ENCODE data around the gene FAM161B. TPM values are rescaled to one million over a fixed set of nuclear protein-coding genes. Genes with fewer than 3 reads are reported as not detected.
A peak's percentile ranks its signal among the peaks of the same experiment; 100 is the strongest.
"Not testable (repeated sequence)": the region's sequence is repeated elsewhere in the genome, so short reads cannot be mapped to it uniquely, and the experiment has no call there.

The FAM161B gene
- total RNA-seq, 1 experiment from 2014 or later: 4.0 TPM

DNA sequence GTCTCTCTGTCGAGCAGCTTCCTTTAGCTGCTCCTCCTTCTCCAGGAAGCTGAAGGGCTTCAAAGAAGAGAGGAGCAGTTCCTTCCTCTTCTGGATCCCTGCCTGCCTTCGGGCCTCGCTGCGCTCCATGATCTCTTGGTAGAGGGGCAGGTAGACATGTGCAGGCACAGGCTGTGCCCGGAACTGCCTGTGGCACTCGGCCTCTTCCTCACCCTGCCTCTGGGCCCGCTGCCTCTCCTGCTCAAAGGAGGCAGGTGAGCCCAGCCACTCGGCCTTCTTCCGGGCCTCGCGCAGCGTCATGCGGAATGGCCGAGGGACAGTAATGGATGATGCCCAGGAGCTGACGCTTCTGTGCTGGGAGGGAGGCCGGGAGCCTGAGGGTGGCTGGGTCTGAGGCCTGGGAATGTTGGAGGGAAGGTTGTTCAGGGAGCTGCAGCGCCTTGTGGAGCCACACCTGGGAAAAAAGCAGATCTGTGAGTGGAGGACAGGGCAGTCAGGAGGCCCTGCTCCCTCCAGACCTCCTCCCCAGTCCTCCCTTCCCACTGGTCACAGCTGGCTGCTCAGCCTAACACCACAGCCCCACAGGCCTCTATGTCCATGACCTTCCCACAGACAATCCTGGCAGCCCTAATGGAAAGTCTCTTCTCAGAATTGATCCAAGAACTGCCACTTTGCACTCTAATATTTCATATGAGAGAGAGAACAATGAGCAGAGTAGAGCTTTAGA is 5.3 kb downstream of the FAM161B start:
- DNase-seq (ENCODE audit: low read depth): no peak

DNA sequence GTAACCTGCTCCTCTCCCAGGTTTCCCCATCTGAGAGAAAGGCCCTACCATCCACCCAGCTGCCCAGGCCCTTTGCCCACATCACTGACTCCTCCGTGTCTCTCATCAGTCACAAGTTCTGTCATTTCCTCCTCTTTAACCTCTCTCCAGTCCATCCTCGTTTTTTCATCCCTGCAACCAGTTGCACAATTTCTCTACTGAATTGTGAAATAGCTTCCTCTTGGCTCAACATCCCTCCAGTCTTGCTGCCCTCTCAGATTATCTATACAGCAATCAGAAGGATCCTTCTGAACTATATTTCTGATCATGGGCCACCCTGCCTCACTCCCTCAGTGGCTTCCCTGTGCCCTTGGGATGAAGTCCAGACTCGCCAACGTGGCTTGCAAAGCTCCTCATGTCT is 6.8 kb downstream of the FAM161B start:
- DNase-seq (ENCODE audit: low read depth): peak; percentile 52

GRCh38 chr14:73942180-73942579 is 7.7 kb downstream of the FAM161B start:
- no peak for DNase-seq (ENCODE audit: low read depth)

GRCh38 chr14:73937012-73937411 is 12.9 kb downstream of the FAM161B start:
- no peak for DNase-seq (ENCODE audit: low read depth)

- DNase-seq (ENCODE audit: low read depth): no peak
Measured at GRCh38 chr14:73936548-73936947, 13.3 kb downstream of the FAM161B start.

DNA sequence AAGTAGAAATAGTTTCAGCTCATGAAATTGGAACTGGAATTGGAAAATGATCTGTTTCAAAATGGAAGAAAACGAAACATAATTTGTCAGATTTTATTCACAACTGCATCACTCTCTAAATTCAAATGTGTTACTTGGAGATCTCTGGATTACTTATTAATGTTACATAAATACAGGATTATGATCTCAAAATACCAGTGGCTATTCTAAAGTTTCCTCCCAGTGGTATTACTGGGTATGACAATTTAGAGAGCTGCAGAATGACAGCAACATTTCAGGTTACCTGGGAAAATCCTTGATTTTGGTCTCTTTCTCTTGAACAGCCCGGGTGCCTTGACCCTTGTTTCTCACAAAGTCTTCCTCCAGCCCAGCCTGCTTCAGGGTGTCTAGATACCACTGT is 14.2 kb downstream of the FAM161B start:
- peak; percentile 22 for DNase-seq (ENCODE audit: low read depth)

- peak; percentile 8 for DNase-seq (ENCODE audit: low read depth)
Measured at GRCh38 chr14:73924337-73924736, 25.6 kb downstream of the FAM161B start.

- DNase-seq (ENCODE audit: low read depth): not testable (repeated sequence)
Measured at GRCh38 chr14:73919457-73919856, 30.4 kb downstream of the FAM161B start.

DNA sequence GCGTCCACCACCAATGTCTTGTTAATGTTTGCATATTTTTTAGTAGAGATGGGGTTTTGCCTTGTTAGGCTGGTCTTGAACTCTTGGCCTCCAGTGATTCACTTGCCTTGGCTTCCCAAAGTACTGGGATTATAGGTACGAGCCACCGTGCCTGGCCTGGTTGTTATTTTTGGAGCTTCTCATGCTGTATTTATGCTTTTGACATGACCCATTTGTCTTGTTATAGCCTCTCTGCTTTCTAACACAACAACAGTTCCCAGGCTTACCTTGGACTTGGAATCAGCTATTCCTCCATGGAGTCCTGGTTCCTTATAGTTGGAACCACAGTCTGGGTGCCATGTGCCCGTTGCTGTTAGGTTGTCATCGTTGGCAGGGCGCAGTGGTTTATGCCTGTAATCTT is 33.6 kb downstream of the FAM161B start:
- DNase-seq (ENCODE audit: low read depth): no peak

DNA sequence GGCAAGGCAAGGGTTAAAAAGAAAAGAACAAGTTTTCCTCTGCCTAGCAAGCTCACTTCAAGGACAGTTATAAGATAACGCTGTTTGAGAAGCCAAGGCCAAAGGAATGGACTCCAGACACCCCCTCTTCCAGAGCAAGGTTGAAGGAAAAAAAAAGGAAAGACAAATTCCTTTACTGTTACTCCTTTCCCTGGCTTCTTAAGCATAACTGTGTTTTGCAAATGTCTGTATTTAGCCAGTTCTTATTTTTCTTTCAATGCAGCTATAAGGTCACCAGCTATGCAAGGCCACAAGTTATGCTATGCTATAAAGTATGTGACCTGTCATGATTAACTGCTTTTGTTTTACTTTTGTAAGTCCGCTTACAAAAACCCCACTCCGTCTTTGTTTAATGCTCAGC is 36.6 kb downstream of the FAM161B start:
- no peak for DNase-seq (ENCODE audit: low read depth)

GRCh38 chr14:73909681-73910080 is 40.2 kb downstream of the FAM161B start:
- DNase-seq (ENCODE audit: low read depth): no peak

DNA sequence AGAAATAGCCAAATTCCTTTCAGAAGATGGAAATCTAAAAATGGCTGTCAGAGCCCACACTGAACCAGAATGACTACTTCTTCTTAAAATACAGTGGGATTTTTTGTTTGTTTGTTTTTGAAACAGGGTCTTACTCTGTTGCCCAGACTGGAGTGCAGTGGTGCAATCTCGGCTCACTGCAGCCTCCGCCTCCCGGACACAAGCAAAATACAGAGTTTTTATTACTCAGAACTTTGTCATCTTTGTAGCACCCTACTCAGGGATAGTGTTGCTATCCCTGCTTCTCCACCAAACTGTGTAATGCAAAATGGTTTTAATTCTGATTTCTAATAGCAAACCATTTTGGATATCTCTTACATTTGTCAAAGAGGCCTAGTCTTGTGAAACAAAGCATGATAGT is 46.9 kb downstream of the FAM161B start:
- DNase-seq (ENCODE audit: low read depth): no peak

GRCh38 chr14:73896521-73896920 is 53.4 kb downstream of the FAM161B start:
- DNase-seq (ENCODE audit: low read depth): no peak

- no peak for DNase-seq (ENCODE audit: low read depth)
Measured at GRCh38 chr14:73895939-73896338, 54.0 kb downstream of the FAM161B start.

DNA sequence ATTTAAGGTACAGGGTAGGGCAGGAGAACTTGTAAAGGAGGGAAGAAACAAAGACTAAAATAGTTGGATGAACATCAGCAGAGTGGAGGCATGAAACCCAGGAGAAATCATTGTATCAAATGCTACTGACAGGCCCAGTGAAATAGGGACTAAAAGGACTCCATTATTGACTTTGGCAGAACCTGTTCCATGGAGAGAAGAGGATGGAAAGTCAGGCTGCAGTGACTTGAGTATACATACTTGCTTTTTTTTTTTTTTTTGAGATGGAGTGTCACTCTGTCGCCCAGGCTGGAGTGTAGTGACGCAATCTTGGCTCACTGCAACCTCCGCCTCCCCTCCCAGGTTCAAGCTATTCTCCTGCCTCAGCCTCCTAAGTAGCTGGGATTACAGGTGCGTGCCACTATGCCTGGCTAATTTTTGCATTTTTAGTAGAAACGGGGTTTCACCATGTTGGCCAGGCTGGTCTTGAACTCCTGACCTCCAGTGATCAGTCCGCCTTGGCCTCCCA is 55.7 kb downstream of the FAM161B start:
- not testable (repeated sequence) for DNase-seq (ENCODE audit: low read depth)

GRCh38 chr14:73889376-73889775 is 60.5 kb downstream of the FAM161B start:
- DNase-seq (ENCODE audit: low read depth): no peak

DNA sequence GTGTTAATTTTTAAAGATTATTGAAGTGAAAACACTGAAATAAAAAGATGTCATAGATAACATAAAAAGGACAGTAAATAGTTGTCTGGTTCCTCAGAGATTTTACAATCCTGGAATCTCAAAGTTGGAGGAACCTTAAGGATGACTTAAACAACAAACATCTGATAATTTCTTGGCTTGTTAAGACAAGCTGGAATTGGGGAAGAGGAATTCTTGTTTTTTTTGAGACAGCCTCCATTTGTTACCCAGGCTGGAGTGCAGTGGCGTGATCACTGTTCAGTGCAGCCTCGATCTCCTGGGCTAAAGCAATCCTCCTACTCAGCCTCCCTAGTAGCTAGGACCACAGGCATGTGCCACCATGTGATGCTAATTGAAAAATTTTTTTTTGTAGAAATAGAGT is 60.9 kb downstream of the FAM161B start:
- DNase-seq (ENCODE audit: low read depth): no peak

DNA sequence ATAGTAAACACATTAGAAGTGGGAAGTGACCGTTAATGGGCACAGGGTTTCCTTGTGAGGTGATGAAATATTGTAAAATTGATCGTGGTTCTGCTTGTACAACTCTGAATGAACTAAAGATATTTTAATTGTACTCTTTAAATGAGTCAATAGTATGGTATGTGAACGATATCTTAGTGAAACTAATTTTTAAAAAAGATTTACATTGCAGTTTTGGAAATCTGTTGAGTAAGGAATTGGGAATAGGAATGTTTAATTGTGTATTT is 61.5 kb downstream of the FAM161B start:
- no peak for DNase-seq (ENCODE audit: low read depth)

DNA sequence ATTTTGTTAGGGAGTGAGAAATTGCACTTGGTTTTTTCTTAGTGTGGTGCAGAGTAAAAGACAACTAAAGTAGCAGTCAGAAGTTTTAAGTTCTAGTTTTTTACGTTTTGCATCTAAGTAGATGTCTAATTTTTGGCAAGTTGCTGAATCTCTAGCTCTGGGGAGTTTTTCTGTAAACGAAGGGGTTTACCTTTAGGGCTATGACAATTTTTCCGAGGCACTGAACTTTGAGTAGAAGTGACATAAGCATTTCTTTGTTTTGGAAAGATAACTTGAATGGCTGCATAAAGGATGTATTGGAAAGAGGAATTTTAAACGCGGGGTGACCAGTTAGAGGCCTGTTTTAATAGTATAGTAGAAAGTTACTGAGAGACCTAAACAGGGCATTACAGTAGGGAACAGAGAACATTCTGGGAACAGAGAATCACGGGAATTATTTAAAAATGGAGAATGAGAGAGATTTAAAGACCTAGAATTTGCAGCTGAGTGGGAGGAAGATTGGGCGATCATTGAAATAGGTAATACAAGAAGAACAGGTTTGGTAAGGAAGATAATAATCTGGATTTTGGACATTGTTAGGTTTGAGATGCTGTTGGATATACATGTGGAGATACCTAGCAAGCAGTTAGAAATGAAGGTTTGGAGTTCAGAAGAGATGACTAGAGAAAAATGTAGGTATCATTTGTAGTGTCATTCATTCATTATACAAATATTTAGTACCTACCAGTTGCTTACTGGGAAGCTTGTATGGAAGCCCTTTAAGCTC is 62.0 kb downstream of the FAM161B start:
- DNase-seq (ENCODE audit: low read depth): no peak

- DNase-seq (ENCODE audit: low read depth): no peak
Measured at GRCh38 chr14:73887318-73887616, 62.6 kb downstream of the FAM161B start.

DNA sequence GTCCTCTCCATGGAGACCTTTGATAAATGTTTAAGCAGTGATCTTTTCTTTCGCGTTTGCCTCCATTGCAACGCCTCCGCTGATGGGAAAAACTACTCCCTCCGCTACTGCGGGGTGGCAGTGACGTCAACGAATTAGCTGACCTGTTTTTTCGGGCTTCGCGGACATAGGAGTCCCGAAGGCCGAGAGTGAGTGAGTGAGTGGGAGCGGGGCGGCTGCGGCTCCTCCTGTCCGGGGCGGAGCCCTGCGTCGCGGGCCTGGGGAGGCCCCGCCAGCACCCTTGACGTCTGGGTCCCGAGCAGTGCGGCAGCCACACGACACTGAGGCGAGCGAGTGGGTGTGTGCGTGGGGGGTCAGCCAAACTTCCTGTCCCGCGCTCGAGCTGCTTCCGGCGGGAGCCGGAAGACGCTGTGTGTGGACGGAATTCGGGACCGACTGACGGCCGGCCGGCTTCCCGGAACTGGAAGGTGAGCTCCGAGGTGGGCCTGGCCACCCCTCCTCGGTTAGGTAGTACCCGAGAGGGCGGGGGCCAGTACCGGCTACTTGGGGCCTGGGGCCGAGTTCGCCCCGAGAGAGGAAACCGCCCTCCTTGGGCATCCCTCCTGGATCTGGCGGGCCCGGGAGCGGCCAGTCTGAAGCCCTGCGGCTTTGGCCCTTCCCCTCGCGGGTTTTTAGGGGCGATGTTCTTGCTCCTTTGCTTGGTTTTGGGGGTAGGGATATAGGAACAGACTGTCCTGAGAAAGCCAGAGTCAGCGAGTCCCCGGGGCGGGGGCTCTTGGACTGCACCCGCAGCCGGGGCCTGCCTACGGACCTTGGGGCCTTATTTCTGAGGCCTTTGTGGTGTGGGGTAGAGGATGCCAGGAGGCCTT is 63.2 kb downstream of the FAM161B start, which contains the start of gene ZNF410:
Gene ZNF410 (plus strand): TSS at position 411 of the 869 bp plus-strand sequence. CDS start 5,317 bp downstream, outside the sequence.
- DNase-seq (ENCODE audit: low read depth): peak; percentile 96

GRCh38 chr14:73884438-73885190 is 65.3 kb downstream of the FAM161B start:
- no peak for DNase-seq (ENCODE audit: low read depth)
